ENCODE results near the gene TOR1A.

TOR1A gene

GRCh38 chr9:129850821-129851550 lies 27.1 kb upstream of the TOR1A start:
- TF ChIP-seq CTCF (conservative IDR thresholded peaks at IDR 0.05; ENCODE audit: low read length): no peak
- DNase-seq (ENCODE audit: low read depth): no peak
- H3K4me3 ChIP-seq (ENCODE audit: low read length): no peak overlapping the region

- DNase-seq (ENCODE audit: low read depth): no peak
- no peak overlapping the region for H3K4me3 ChIP-seq (ENCODE audit: low read length)
- TF ChIP-seq CTCF (conservative IDR thresholded peaks at IDR 0.05; ENCODE audit: low read length): no peak
Observed at GRCh38 chr9:129849901-129850300, 26.0 kb upstream of the TOR1A start.

- DNase-seq (ENCODE audit: low read depth): no peak
- H3K4me3 ChIP-seq (ENCODE audit: low read length): no peak overlapping the region
- TF ChIP-seq CTCF (conservative IDR thresholded peaks at IDR 0.05; ENCODE audit: low read length): no peak
Observed at GRCh38 chr9:129848712-129849441, 24.9 kb upstream of the TOR1A start.

- TF ChIP-seq CTCF (conservative IDR thresholded peaks at IDR 0.05; ENCODE audit: low read length): no peak
- DNase-seq (ENCODE audit: low read depth): no peak
- no peak overlapping the region for H3K4me3 ChIP-seq (ENCODE audit: low read length)
Observed at GRCh38 chr9:129845373-129845772, 21.4 kb upstream of the TOR1A start.

GRCh38 chr9:129841071-129841470 lies 17.1 kb upstream of the TOR1A start:
- no peak for TF ChIP-seq CTCF (conservative IDR thresholded peaks at IDR 0.05; ENCODE audit: low read length)
- DNase-seq (ENCODE audit: low read depth): no peak

GRCh38 chr9:129840034-129840433 lies 16.1 kb upstream of the TOR1A start:
- no peak for DNase-seq (ENCODE audit: low read depth)
- no peak overlapping the region for H3K4me3 ChIP-seq (ENCODE audit: low read length)
- TF ChIP-seq CTCF (conservative IDR thresholded peaks at IDR 0.05; ENCODE audit: low read length): no peak

More at GRCh38 chr9:129841071-129841470, 17.1 kb upstream of the TOR1A start:
- H3K4me3 ChIP-seq (ENCODE audit: low read length): no peak overlapping the region
